KMS-11 (cell line): ENCODE results near the gene USP9Y.

Experiments used
- H2AFZ ChIP-seq: fragments of 200-600 bp; sonication (generic); 2 replicates; pipeline ENCODE4 v1.6.1; 2016; ENCODE audit warnings: antibody characterized with exemption, mixed run types, low read depth
- H3K27ac ChIP-seq: fragments of 200-600 bp; sonication (generic); 2 replicates; pipeline ENCODE4 v1.6.1; 2016; ENCODE audit warnings: mild to moderate bottlenecking, mixed run types
- H3K27me3 ChIP-seq: fragments of 200-600 bp; sonication (generic); 2 replicates; pipeline ENCODE4 v1.6.1; 2017; ENCODE audit warnings: mild to moderate bottlenecking, low read depth, mixed run types, moderate library complexity; ENCODE audit not compliant: insufficient read depth
- H3K36me3 ChIP-seq: fragments of 200-600 bp; sonication (generic); 2 replicates; pipeline ENCODE4 v1.6.1; 2017; ENCODE audit warnings: mild to moderate bottlenecking, mixed run types; ENCODE audit not compliant: insufficient read depth
- H3K4me1 ChIP-seq: fragments of 200-600 bp; sonication (generic); 2 replicates; pipeline ENCODE4 v1.6.1; 2016; ENCODE audit warnings: mild to moderate bottlenecking, low read depth, mixed run types; ENCODE audit not compliant: poor library complexity, severe bottlenecking
- H3K4me2 ChIP-seq: fragments of 200-600 bp; sonication (generic); 2 replicates; pipeline ENCODE4 v1.7.0; 2016; ENCODE audit warnings: mild to moderate bottlenecking, mixed run types
- H3K4me3 ChIP-seq: fragments of 200-600 bp; sonication (generic); IDR thresholded peaks from 2 replicates; pipeline ENCODE4 v1.6.1; 2017; ENCODE audit warnings: low read depth, low read length, mixed read lengths; ENCODE audit not compliant: insufficient read depth
- H3K79me2 ChIP-seq: fragments of 200-600 bp; sonication (generic); 2 replicates; pipeline ENCODE4 v1.6.1; 2016; ENCODE audit warnings: low read depth, mixed run types; ENCODE audit not compliant: insufficient read depth
- H3K9ac ChIP-seq: fragments of 200-600 bp; sonication (generic); 2 replicates; pipeline ENCODE4 v1.6.1; 2016; ENCODE audit warnings: mild to moderate bottlenecking, mixed run types
- H4K20me1 ChIP-seq: fragments of 200-600 bp; sonication (generic); 2 replicates; pipeline ENCODE4 v1.6.1; 2016; ENCODE audit warnings: mild to moderate bottlenecking, mixed run types; ENCODE audit not compliant: insufficient read depth
- CTCF ChIP-seq: fragments of 200-600 bp; sonication (generic); conservative IDR thresholded peaks from 2 replicates; pipeline ENCODE4 v1.6.1; 2017; ENCODE audit warnings: low read depth, mild to moderate bottlenecking, antibody characterized with exemption, low read length, moderate library complexity, mixed read lengths

The USP9Y gene

GRCh38 chrY:12898604-12899003, 197.6 kb downstream of the USP9Y start:
- no peaks in the 10 kb centered on the region for H3K27me3 ChIP-seq
- H4K20me1 ChIP-seq = no peaks in the 10 kb centered on the region
- no peak overlapping the region for H3K4me3 ChIP-seq
- no peaks in the 10 kb centered on the region for H3K4me1 ChIP-seq
- H3K79me2 ChIP-seq = no peaks in the 10 kb centered on the region
- H2AFZ ChIP-seq = no peak overlapping the region
- H3K4me2 ChIP-seq = no peak overlapping the region
- H3K9ac ChIP-seq = no peak overlapping the region
- H3K27ac ChIP-seq = no peak overlapping the region
- TF ChIP-seq CTCF = no peak
- H3K36me3 ChIP-seq = no peaks in the 10 kb centered on the region

- Histone ChIP-seq H3K27ac (no peak within 1 kb of the TSS), H3K27me3 (no peaks in the 10 kb centered on the region), H3K79me2 (no peaks in the 10 kb centered on the region)
Observed at GRCh38 chrY:12904618-12905516, 203.8 kb downstream of the USP9Y start, which contains the start of gene DDX3Y. Gene DDX3Y (plus strand): TSS chrY:12904868. CDS start chrY:12904937, 69 bp downstream.

GRCh38 chrY:12905517-12905872, 204.5 kb downstream of the USP9Y start:
- TF ChIP-seq CTCF = no peak
- Histone ChIP-seq H3K4me2 (no peak overlapping the region), H3K9ac (no peak overlapping the region), H3K4me3 (no peak overlapping the region), H3K27ac (no peak overlapping the region), H3K27me3 (no peaks in the 10 kb centered on the region), H4K20me1 (no peaks in the 10 kb centered on the region), H3K4me1 (no peaks in the 10 kb centered on the region), H3K36me3 (no peaks in the 10 kb centered on the region), H2AFZ (no peak overlapping the region), H3K79me2 (no peaks in the 10 kb centered on the region)

More at GRCh38 chrY:12904618-12905516, 203.8 kb downstream of the USP9Y start, which contains the start of gene DDX3Y:
- H3K9ac ChIP-seq = no peak within 1 kb of the TSS
- H2AFZ ChIP-seq = no peak within 1 kb of the TSS
- H4K20me1 ChIP-seq = no peaks in the 10 kb centered on the region
- TF ChIP-seq CTCF = no peak
- H3K4me2 ChIP-seq = no peak within 1 kb of the TSS
- H3K4me1 ChIP-seq = no peaks in the 10 kb centered on the region
- no peak within 1 kb of the TSS for H3K4me3 ChIP-seq
- no peaks in the 10 kb centered on the region for H3K36me3 ChIP-seq

- no peak overlapping the region for H3K27ac ChIP-seq
- H3K79me2 ChIP-seq = no peaks in the 10 kb centered on the region
- H3K9ac ChIP-seq = no peak overlapping the region
- no peaks in the 10 kb centered on the region for H3K27me3 ChIP-seq
- H2AFZ ChIP-seq = no peak overlapping the region
- no peaks in the 10 kb centered on the region for H3K36me3 ChIP-seq
- no peak overlapping the region for H3K4me3 ChIP-seq
- no peak for TF ChIP-seq CTCF
- no peaks in the 10 kb centered on the region for H3K4me1 ChIP-seq
- H4K20me1 ChIP-seq = no peaks in the 10 kb centered on the region
- H3K4me2 ChIP-seq = no peak overlapping the region
Observed at GRCh38 chrY:12905895-12906294, 204.9 kb downstream of the USP9Y start.
